ENCODE results near the gene GPR65. TPM values are rescaled to one million over a fixed set of nuclear protein-coding genes. Genes with fewer than 3 reads are reported as not detected.

Gene GPR65
- total RNA-seq, 4 donors from 2014 or later: 0.32 to 0.47 (median 0.38) TPM; not detected in 1

GRCh38 chr14:87989956-87990299 is 15.0 kb upstream of the GPR65 start:
- Histone ChIP-seq H3K36me3 (peaks cover 9% of the 10 kb centered on the region), H3K27ac (no peak overlapping the region), H3K27me3 (no peaks in the 10 kb centered on the region), H3K9me3 (no peaks in the 10 kb centered on the region), H3K4me3 (no peak overlapping the region), H3K4me1 (peaks cover 20% of the 10 kb centered on the region)
- TF ChIP-seq CTCF (IDR thresholded peaks at IDR 0.05): no peak
- TF ChIP-seq POLR2A (IDR thresholded peaks at IDR 0.05): no peak
- no peak for TF ChIP-seq EP300 (IDR thresholded peaks at IDR 0.05)
- no peak for TF ChIP-seq POLR2AphosphoS5 (IDR thresholded peaks at IDR 0.05)
- 47% methylated on average over 2 of the region's 2 CpGs for WGBS
- DNase-seq (ENCODE audit: low spot score in 2 of 2): no peak

- H3K27me3 ChIP-seq: no peaks in the 10 kb centered on the region
- no peak overlapping the region for H3K27ac ChIP-seq
- H3K4me1 ChIP-seq: peaks cover 20% of the 10 kb centered on the region
- no peak overlapping the region for H3K4me3 ChIP-seq
- TF ChIP-seq CTCF (IDR thresholded peaks at IDR 0.05): no peak
- no peak for TF ChIP-seq POLR2A (IDR thresholded peaks at IDR 0.05)
- TF ChIP-seq EP300 (IDR thresholded peaks at IDR 0.05): no peak
- no peak for TF ChIP-seq POLR2AphosphoS5 (IDR thresholded peaks at IDR 0.05)
- DNase-seq (ENCODE audit: low spot score in 2 of 2): no peak
- WGBS: 80% methylated on average over 4 of the region's 4 CpGs
- no peaks in the 10 kb centered on the region for H3K9me3 ChIP-seq
- peaks cover 8% of the 10 kb centered on the region for H3K36me3 ChIP-seq
Observed at GRCh38 chr14:87990682-87991081, 14.3 kb upstream of the GPR65 start.

- no peaks in the 10 kb centered on the region for H3K36me3 ChIP-seq
- no peak for DNase-seq (ENCODE audit: low spot score in 2 of 2)
- no peaks in the 10 kb centered on the region for H3K27me3 ChIP-seq
- no peak for TF ChIP-seq POLR2A (IDR thresholded peaks at IDR 0.05)
- TF ChIP-seq CTCF (IDR thresholded peaks at IDR 0.05): no peak
- no peak for TF ChIP-seq POLR2AphosphoS5 (IDR thresholded peaks at IDR 0.05)
- no peak for TF ChIP-seq EP300 (IDR thresholded peaks at IDR 0.05)
- peak overlapping the region; percentile 94 for H3K27ac ChIP-seq
- WGBS: 8% methylated on average over 20 of the region's 20 CpGs
- no peaks in the 10 kb centered on the region for H3K9me3 ChIP-seq
- H3K4me1 ChIP-seq: peaks cover 20% of the 10 kb centered on the region
- peak overlapping the region; percentile 81 for H3K4me3 ChIP-seq
Observed at GRCh38 chr14:87992346-87992717, 12.6 kb upstream of the GPR65 start.

- Histone ChIP-seq H3K4me3 (peak within 1 kb of the TSS; percentile 81), H3K4me1 (peaks cover 20% of the 10 kb centered on the region), H3K9me3 (no peaks in the 10 kb centered on the region), H3K27me3 (no peaks in the 10 kb centered on the region), H3K27ac (peak within 1 kb of the TSS; percentile 94), H3K36me3 (no peaks in the 10 kb centered on the region)
- peak; percentile 96 to 97 for DNase-seq (ENCODE audit: low spot score in 2 of 2)
- WGBS: 7% methylated on average over 21 of the region's 83 CpGs
- TF ChIP-seq POLR2AphosphoS5 (IDR thresholded peaks at IDR 0.05): peak in 1 of 3 donors; percentile 73
- TF ChIP-seq POLR2A (IDR thresholded peaks at IDR 0.05): peak in 1 of 2 donors; percentile 71
- TF ChIP-seq CTCF (IDR thresholded peaks at IDR 0.05): no peak
Observed at GRCh38 chr14:87992718-87993628, 12.0 kb upstream of the GPR65 start, which contains the start of gene GALC. Gene GALC (minus strand): TSS chr14:87993182. CDS start chr14:87993164, 18 bp downstream.

- Histone ChIP-seq H3K36me3 (no peaks in the 10 kb centered on the region), H3K4me1 (peaks cover 20% of the 10 kb centered on the region), H3K27me3 (no peaks in the 10 kb centered on the region), H3K9me3 (no peaks in the 10 kb centered on the region), H3K4me3 (no peak overlapping the region), H3K27ac (no peak overlapping the region)
- TF ChIP-seq EP300 (IDR thresholded peaks at IDR 0.05) (no peak), POLR2AphosphoS5 (IDR thresholded peaks at IDR 0.05) (no peak), POLR2A (IDR thresholded peaks at IDR 0.05) (no peak), CTCF (IDR thresholded peaks at IDR 0.05) (no peak)
- DNase-seq (ENCODE audit: low spot score in 2 of 2): no peak
- WGBS: 90% methylated on average over 6 of the region's 6 CpGs
Observed at GRCh38 chr14:87994974-87995373, 10.0 kb upstream of the GPR65 start.

Measured in suprapubic skin (tissue), 4 donors.